ENCODE data around the gene CARMIL1.

DNA sequence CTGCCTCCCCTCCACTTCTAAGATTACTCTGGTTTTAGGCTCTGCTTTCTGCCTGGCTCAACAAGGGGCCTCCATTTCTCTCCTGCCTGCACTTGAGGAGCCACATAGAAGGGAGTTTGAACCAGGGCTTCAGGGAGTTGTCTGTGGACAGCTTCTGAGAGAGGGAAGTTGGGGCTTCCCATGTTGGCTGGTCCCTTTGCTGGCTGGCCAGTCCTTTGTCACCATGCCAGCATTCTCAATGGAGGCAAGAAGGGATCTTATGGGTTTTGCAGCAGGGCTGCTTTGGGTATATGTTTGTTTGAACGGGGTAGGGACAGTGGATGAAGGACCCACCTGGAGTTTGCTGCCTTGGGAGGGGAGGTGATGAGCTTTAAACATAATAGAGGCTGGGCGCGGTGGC, 124.9 kb downstream of the CARMIL1 start:
- TF ChIP-seq POLR2A (IDR thresholded peaks at IDR 0.05; ENCODE audit: low read length) (no peak), GATA1 (IDR thresholded peaks at IDR 0.05; ENCODE audit: low read depth, low read length) (no peak)
